H9 (cell line): Measurements from ENCODE around the gene XNDC1N. TPM values are rescaled to one million over a fixed set of nuclear protein-coding genes. Genes with fewer than 3 reads are reported as not detected.
"Not testable (repeated sequence)": the region's sequence is repeated elsewhere in the genome, so short reads cannot be mapped to it uniquely, and the experiment has no call there.

Source experiments
- DNase-seq: peaks from one replicate; pipeline ENCODE4 v3.0.0-alpha.2; 2017
- H2AFZ ChIP-seq: one replicate; pipeline ENCODE4 v1.6.1; 2013; ENCODE audit warnings: mild to moderate bottlenecking, low read length, control low read depth, moderate library complexity
- H2AK5ac ChIP-seq: 2 replicates; pipeline ENCODE4 v1.6.1; 2013; ENCODE audit warnings: low read length, control low read depth, mixed read lengths; ENCODE audit not compliant: insufficient read length
- H2BK120ac ChIP-seq: one replicate; pipeline ENCODE4 v1.6.1; 2013; ENCODE audit warnings: low read depth, mild to moderate bottlenecking, low read length, control low read depth, inconsistent platforms; ENCODE audit not compliant: poor library complexity, severe bottlenecking
- H2BK12ac ChIP-seq: 2 replicates; pipeline ENCODE4 v1.6.1; 2013; ENCODE audit warnings: low read length, control low read depth, mixed read lengths, low read depth; ENCODE audit not compliant: insufficient read length
- H2BK15ac ChIP-seq: 2 replicates; pipeline ENCODE4 v1.6.1; 2013; ENCODE audit warnings: low read depth, low read length, control low read depth
- H2BK20ac ChIP-seq: one replicate; pipeline ENCODE4 v1.6.1; 2013; ENCODE audit warnings: low read depth, mild to moderate bottlenecking, low read length, control low read depth, inconsistent platforms; ENCODE audit not compliant: poor library complexity, severe bottlenecking
- H2BK5ac ChIP-seq: 2 replicates; pipeline ENCODE4 v1.6.1; 2013; ENCODE audit warnings: low read length, control low read depth, mixed read lengths; ENCODE audit not compliant: insufficient read length
- H3K14ac ChIP-seq: 2 replicates; pipeline ENCODE4 v1.6.1; 2013; ENCODE audit warnings: low read length, control low read depth; ENCODE audit not compliant: insufficient read depth
- H3K18ac ChIP-seq: 2 replicates; pipeline ENCODE4 v1.6.1; 2013; ENCODE audit warnings: low read depth, mild to moderate bottlenecking, mixed read lengths, low read length, control low read depth; ENCODE audit not compliant: insufficient read length
- H3K23ac ChIP-seq: 2 replicates; pipeline ENCODE4 v1.6.1; 2013; ENCODE audit warnings: low read length, control low read depth, mixed read lengths, low read depth; ENCODE audit not compliant: insufficient read length
- H3K23me2 ChIP-seq: 2 replicates; pipeline ENCODE4 v1.6.1; 2013; ENCODE audit warnings: low read depth, mild to moderate bottlenecking, mixed read lengths, low read length, control low read depth; ENCODE audit not compliant: insufficient read length, poor library complexity, severe bottlenecking
- H3K27ac ChIP-seq: 2 replicates; pipeline ENCODE4 v1.5.1; 2013; ENCODE audit warnings: low read length, control low read depth, mixed read lengths, low read depth; ENCODE audit not compliant: insufficient read length
- H3K27me3 ChIP-seq: 2 replicates; pipeline ENCODE4 v1.6.1; 2013; ENCODE audit warnings: low read length, control low read depth, inconsistent platforms; ENCODE audit not compliant: insufficient read depth
- H3K4ac ChIP-seq: 2 replicates; pipeline ENCODE4 v1.6.1; 2013; ENCODE audit warnings: low read depth, mild to moderate bottlenecking, control low read depth, inconsistent platforms, low read length, moderate library complexity
- H3K4me1 ChIP-seq: 2 replicates; pipeline ENCODE4 v1.6.1; 2013; ENCODE audit warnings: low read length, control low read depth, inconsistent platforms; ENCODE audit not compliant: insufficient read depth
- H3K4me2 ChIP-seq: 2 replicates; pipeline ENCODE4 v1.6.1; 2013; ENCODE audit warnings: low read length, control low read depth, mixed read lengths; ENCODE audit not compliant: insufficient read length, insufficient read depth
- H3K56ac ChIP-seq: 2 replicates; pipeline ENCODE4 v1.6.1; 2013; ENCODE audit warnings: low read depth, mild to moderate bottlenecking, mixed read lengths, low read length, control low read depth; ENCODE audit not compliant: insufficient read length
- H3K79me1 ChIP-seq: 2 replicates; pipeline ENCODE4 v1.6.1; 2013; ENCODE audit warnings: low read depth, mild to moderate bottlenecking, moderate library complexity, low read length, control low read depth, inconsistent platforms; ENCODE audit not compliant: insufficient read depth, poor library complexity, severe bottlenecking
- H3K79me2 ChIP-seq: 2 replicates; pipeline ENCODE4 v1.6.1; 2013; ENCODE audit warnings: low read length, control low read depth, inconsistent platforms; ENCODE audit not compliant: insufficient read depth
- H3K9ac ChIP-seq: 2 replicates; pipeline ENCODE4 v1.6.1; 2013; ENCODE audit warnings: low read length, control low read depth, mixed read lengths; ENCODE audit not compliant: insufficient read length; ENCODE audit errors: extremely low read depth
- H3K9me3 ChIP-seq: one replicate; pipeline ENCODE4 v1.6.1; 2013; ENCODE audit warnings: low read depth, low read length, inconsistent platforms; ENCODE audit not compliant: control insufficient read depth
- H3T11ph ChIP-seq: one replicate; pipeline ENCODE4 v1.6.1; 2013; ENCODE audit warnings: mild to moderate bottlenecking, low read length, control low read depth, inconsistent platforms
- H4K20me1 ChIP-seq: one replicate; pipeline ENCODE4 v1.6.1; 2013; ENCODE audit not compliant: control insufficient read depth, insufficient read length, insufficient read depth
- H4K5ac ChIP-seq: 2 replicates; pipeline ENCODE4 v1.6.1; 2013; ENCODE audit warnings: low read depth, mild to moderate bottlenecking, mixed read lengths, low read length, control low read depth; ENCODE audit not compliant: insufficient read length
- H4K8ac ChIP-seq: replicated peaks from 2 replicates; pipeline ENCODE4 v1.6.1; 2013; ENCODE audit warnings: low read length, control low read depth, mixed read lengths, low read depth; ENCODE audit not compliant: insufficient read length
- H4K91ac ChIP-seq: 2 replicates; pipeline ENCODE4 v1.6.1; 2013; ENCODE audit warnings: low read depth, mild to moderate bottlenecking, moderate library complexity, mixed read lengths, low read length, control low read depth; ENCODE audit not compliant: insufficient read length
- H3K27ac Mint-ChIP-seq, 3 experiments: 2 replicates in 2 of 3; 3 replicates in 1 of 3; pipeline ENCODE4 v1.8.0; 2020 to 2021; ENCODE audit warnings: mixed read lengths in 3 of 3, mild to moderate bottlenecking in 1 of 3, moderate library complexity in 1 of 3
- H3K27me3 Mint-ChIP-seq: 2 replicates; pipeline ENCODE4 v1.8.0; 2021; ENCODE audit warnings: low read depth, mild to moderate bottlenecking, moderate library complexity, mixed read lengths
- H3K36me3 Mint-ChIP-seq, 3 experiments: 2 replicates in 2 of 3; 3 replicates in 1 of 3; pipeline ENCODE4 v1.8.0; 2020 to 2021; ENCODE audit warnings: low read depth in 3 of 3, mixed read lengths in 3 of 3; ENCODE audit not compliant: insufficient read depth in 1 of 3
- H3K4me1 Mint-ChIP-seq, 2 experiments: 2 replicates each; pipeline ENCODE4 v1.8.0; 2020; ENCODE audit warnings: mixed read lengths in 2 of 2
- H3K4me3 Mint-ChIP-seq, 2 experiments: 2 replicates in 1 of 2; 3 replicates in 1 of 2; pipeline ENCODE4 v1.8.0; 2020 to 2021; ENCODE audit warnings: mild to moderate bottlenecking in 2 of 2, mixed read lengths in 2 of 2, moderate library complexity in 1 of 2
- H3K9me3 Mint-ChIP-seq, 2 experiments: 2 replicates in 1 of 2; 3 replicates in 1 of 2; pipeline ENCODE4 v1.8.0; 2020; ENCODE audit warnings: mild to moderate bottlenecking in 2 of 2, mixed read lengths in 2 of 2, moderate library complexity in 1 of 2
- WGBS: extraction: QIAGEN DNeasy Blood & Tissue Kit; methylation state at CpG from one replicate; pipeline ENCODE4 v1.1.7; 2013; ENCODE audit warnings: missing lambda C conversion rate, low lambda C conversion rate, mixed read lengths; ENCODE audit not compliant: insufficient read length; ENCODE audit errors: extremely low coverage; 5-methylcytosine and 5-hydroxymethylcytosine counted together
- total RNA-seq: library from RNA; stranded (reverse); gene quantifications from 2 replicates; pipeline ENCODE4 v1.2.1, GENCODE V29; 2021

The XNDC1N gene
- total RNA-seq, 1 experiment from 2014 or later: 11.0 TPM

- not testable (repeated sequence) for H4K20me1 ChIP-seq, H3K56ac ChIP-seq, H3K9me3 ChIP-seq, H2AFZ ChIP-seq, H2BK5ac ChIP-seq, H2AK5ac ChIP-seq, H3K23ac ChIP-seq, H3K79me2 ChIP-seq, H3K79me1 ChIP-seq, H2BK15ac ChIP-seq, H4K5ac ChIP-seq, H3K4ac ChIP-seq, H3K27me3 Mint-ChIP-seq, H3K4me3 Mint-ChIP-seq, H3K36me3 Mint-ChIP-seq, H4K8ac ChIP-seq, H4K91ac ChIP-seq, H3K27me3 ChIP-seq, H3K4me2 ChIP-seq, H3K23me2 ChIP-seq, H3K27ac Mint-ChIP-seq, H3K18ac ChIP-seq, H2BK120ac ChIP-seq, H3K14ac ChIP-seq, H3K4me1 ChIP-seq, H3K9me3 Mint-ChIP-seq, H3K27ac ChIP-seq, H3K9ac ChIP-seq, H2BK20ac ChIP-seq, H3T11ph ChIP-seq
- peak overlapping the region; percentile 35 for H2BK12ac ChIP-seq
- peak; percentile 38 for DNase-seq
- H3K4me1 Mint-ChIP-seq: peaks cover 15 to 17% of the 10 kb centered on the region in 2 experiments
- WGBS: no CpG with 5 or more reads among the region's 14 CpGs
Measured at GRCh38 chr11:71888335-71889010, 39.9 kb downstream of the XNDC1N start.

DNA sequence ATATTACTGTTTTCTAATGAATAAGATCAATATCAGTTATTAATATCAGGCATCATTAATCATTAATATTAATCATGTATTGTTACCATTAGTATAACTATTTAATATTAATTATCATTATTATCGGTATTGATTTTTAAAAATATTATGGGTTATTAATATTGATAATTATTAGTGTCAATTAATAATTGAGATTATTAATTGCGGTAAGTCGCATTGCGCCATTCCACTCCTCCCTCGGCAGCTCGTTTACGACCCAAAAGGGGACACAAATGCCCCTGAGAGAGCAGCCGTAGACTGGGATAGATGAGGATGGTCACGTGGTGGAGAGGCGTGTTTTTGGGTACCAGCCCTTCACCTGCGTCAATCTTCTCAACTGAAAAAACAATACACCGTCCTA is 42.6 kb downstream of the XNDC1N start:
- H3K4ac ChIP-seq, H3K9me3 Mint-ChIP-seq, H3K14ac ChIP-seq, H3K23me2 ChIP-seq, H3K9me3 ChIP-seq, H3K9ac ChIP-seq, H4K5ac ChIP-seq, H3K18ac ChIP-seq, H2AFZ ChIP-seq, H2BK12ac ChIP-seq, H2BK15ac ChIP-seq, H3K27me3 Mint-ChIP-seq, H2BK20ac ChIP-seq, H2BK120ac ChIP-seq, H3K27me3 ChIP-seq, H3K4me2 ChIP-seq, H3K27ac ChIP-seq, DNase-seq, H3K79me1 ChIP-seq, H3K56ac ChIP-seq, H3K4me1 ChIP-seq, H4K91ac ChIP-seq, H2BK5ac ChIP-seq, H3T11ph ChIP-seq, H4K20me1 ChIP-seq, H4K8ac ChIP-seq, H2AK5ac ChIP-seq, H3K36me3 Mint-ChIP-seq, H3K79me2 ChIP-seq, H3K23ac ChIP-seq, H3K27ac Mint-ChIP-seq, H3K4me3 Mint-ChIP-seq: not testable (repeated sequence)
- no CpG with 5 or more reads among the region's 12 CpGs for WGBS
- H3K4me1 Mint-ChIP-seq: peaks cover 15 to 17% of the 10 kb centered on the region in 2 experiments
